ENCODE data around the gene ANGPTL1. TPM values are rescaled to one million over a fixed set of nuclear protein-coding genes. Genes with fewer than 3 reads are reported as not detected.

ANGPTL1 gene
- total RNA-seq, 1 experiment from 2014 or later = 3.7 TPM

Other genes with a start within 250 kb of the ANGPTL1 start
- gene RALGPS2, start 145.8 kb downstream of the ANGPTL1 start, total RNA-seq (2014; rRNA removed) = 26.2 and 33.1 TPM in 2 replicates
- 34.8 and 37.0 TPM in 2 replicates for gene FAM20B, start 154.8 kb upstream of the ANGPTL1 start, total RNA-seq (2014; rRNA removed)
- 47.1 and 54.6 TPM in 2 replicates for gene TOR3A, start 211.0 kb upstream of the ANGPTL1 start, total RNA-seq (2014; rRNA removed)

Measured in LHCN-M2 (cell line).